Stimulated activated CD4-positive, alpha-beta T cell treated with anti-CD3 and anti-CD28 coated beads, TNF-alpha, amount 100 ng/mL, for 1 hour (primary cell): Measurements from ENCODE around the gene LAIR1.

ENCODE experiments used
- DNase-seq, 3 donors: peaks; one replicate each; pipeline ENCODE4 v3.0.0-alpha.2; 2020; ENCODE audit warnings: low read depth in 3 of 3, low spot score in 1 of 3

Gene LAIR1

GRCh38 chr19:54319892-54320670 is 44.6 kb downstream of the LAIR1 start:
- no peak for DNase-seq

- DNase-seq: no peak
These were observed 45.7 kb downstream of the LAIR1 start for GRCh38 chr19:54319049-54319448.

- DNase-seq: no peak
These were observed 46.8 kb downstream of the LAIR1 start for GRCh38 chr19:54317965-54318240.

GRCh38 chr19:54317108-54317964 is 47.4 kb downstream of the LAIR1 start:
- no peak for DNase-seq

GRCh38 chr19:54316746-54317107 is 48.0 kb downstream of the LAIR1 start:
- DNase-seq: no peak

GRCh38 chr19:54315956-54316355 is 48.8 kb downstream of the LAIR1 start:
- DNase-seq: no peak

- DNase-seq: no peak
These were observed 52.0 kb downstream of the LAIR1 start, which contains the start of gene LILRA5 for GRCh38 chr19:54312436-54313377. Gene LILRA5 (minus strand): TSS chr19:54313166. CDS start chr19:54313019, 147 bp downstream.

- DNase-seq: no peak
These were observed 52.7 kb downstream of the LAIR1 start for GRCh38 chr19:54312011-54312410.

GRCh38 chr19:54311486-54311885 is 53.2 kb downstream of the LAIR1 start:
- DNase-seq: no peak

- no peak for DNase-seq
These were observed 54.2 kb downstream of the LAIR1 start for GRCh38 chr19:54310543-54310942.

- DNase-seq: no peak
These were observed 54.9 kb downstream of the LAIR1 start for GRCh38 chr19:54309811-54310210.

GRCh38 chr19:54307389-54308020 is 57.2 kb downstream of the LAIR1 start:
- no peak for DNase-seq

GRCh38 chr19:54305141-54305540 is 59.6 kb downstream of the LAIR1 start:
- DNase-seq: no peak

GRCh38 chr19:54302257-54302656 is 62.5 kb downstream of the LAIR1 start:
- no peak for DNase-seq
